Epithelial cell of alveolus of lung (primary cell): ENCODE results near the gene GOT2. TPM values are rescaled to one million over a fixed set of nuclear protein-coding genes. Genes with fewer than 3 reads are reported as not detected.

ENCODE experiments used
- total RNA-seq: library from RNA; depleted of rRNA; stranded (reverse); fragments of >200 nt; gene quantifications from 2 replicates; pipeline ENCODE4 v1.2.1, GENCODE V29; 2015

The GOT2 gene
- total RNA-seq: 66.1 and 90.4 TPM in 2 replicates

GRCh38 chr16:58733671-58734458, at the start of gene GOT2:
Gene GOT2, minus strand, starts transcription at chr16:58734316. Its CDS starts 88 bp downstream, at chr16:58734228.

DNA sequence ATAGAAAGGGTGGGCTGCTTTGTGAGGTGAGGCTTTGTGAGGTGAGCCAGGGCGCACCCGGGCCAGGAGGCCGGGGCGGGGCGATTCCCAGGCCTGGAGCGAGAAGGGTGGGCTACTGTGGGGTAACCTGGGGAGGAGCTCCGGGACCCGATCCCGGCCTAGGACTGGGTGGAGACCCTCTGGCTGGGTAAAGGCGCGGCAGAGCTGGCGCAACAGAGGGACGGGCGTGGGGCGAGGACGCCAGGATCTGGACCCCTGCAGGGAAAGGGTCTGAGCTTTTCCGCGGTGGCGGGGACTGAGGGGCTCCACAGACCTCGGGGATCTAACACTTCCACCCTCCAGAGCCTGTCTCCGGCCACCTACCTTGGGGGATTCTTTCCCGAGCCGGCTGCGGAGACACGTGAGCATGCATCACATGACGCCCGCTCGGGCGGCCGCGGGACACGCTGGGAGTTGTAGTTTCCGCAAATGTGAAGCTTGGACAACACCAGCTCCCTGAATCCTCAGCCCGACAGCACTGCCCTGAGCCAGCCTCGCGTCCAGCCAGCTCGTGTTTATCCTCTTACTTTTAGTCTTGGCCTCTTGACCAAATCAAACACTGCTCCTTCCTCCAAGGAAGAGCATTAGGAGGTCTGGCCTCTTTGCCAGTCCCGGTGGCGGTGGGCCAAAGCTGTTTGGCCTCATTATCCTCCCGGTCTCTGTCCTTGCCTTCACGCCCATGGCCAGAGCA, 49.6 kb downstream of the GOT2 start, which contains the start of gene SLC38A7:
SLC38A7 (minus strand) TSS at position 417 of the 730 bp plus-strand sequence. CDS start 4,644 bp downstream, outside the sequence.

Other genes with a start within 250 kb of the GOT2 start
- gene NDRG4, start 234.2 kb downstream of the GOT2 start, total RNA-seq: 18.7 and 28.7 TPM in 2 replicates
- 3.6 and 8.5 TPM in 2 replicates for gene SETD6, start 218.8 kb downstream of the GOT2 start, total RNA-seq
- gene CNOT1, start 104.5 kb downstream of the GOT2 start, total RNA-seq: 73.4 and 83.1 TPM in 2 replicates
- 13.4 and 13.7 TPM in 2 replicates for gene SLC38A7, start 49.5 kb downstream of the GOT2 start, total RNA-seq